OCI-LY1 (cell line): ENCODE measurements around the gene GUCY1B1.

Source experiments
- EZH2 ChIP-seq: fragments of 200-600 bp; sonication (generic), shearing (Covaris generic); IDR thresholded peaks from 2 replicates; pipeline ENCODE4 v1.8.0; 2017; ENCODE audit warnings: borderline replicate concordance, mixed run types, mild to moderate bottlenecking, antibody characterized with exemption, low read length, moderate library complexity, mixed read lengths
- TF ChIP-seq, protein P1 (sequence below): fragments of 200-600 bp; sonication (generic), shearing (Covaris generic); IDR thresholded peaks from 2 replicates; pipeline ENCODE4 v1.5.1; 2017; ENCODE audit warnings: mild to moderate bottlenecking, antibody characterized with exemption, low read length, moderate library complexity, mixed read lengths

DNA sequence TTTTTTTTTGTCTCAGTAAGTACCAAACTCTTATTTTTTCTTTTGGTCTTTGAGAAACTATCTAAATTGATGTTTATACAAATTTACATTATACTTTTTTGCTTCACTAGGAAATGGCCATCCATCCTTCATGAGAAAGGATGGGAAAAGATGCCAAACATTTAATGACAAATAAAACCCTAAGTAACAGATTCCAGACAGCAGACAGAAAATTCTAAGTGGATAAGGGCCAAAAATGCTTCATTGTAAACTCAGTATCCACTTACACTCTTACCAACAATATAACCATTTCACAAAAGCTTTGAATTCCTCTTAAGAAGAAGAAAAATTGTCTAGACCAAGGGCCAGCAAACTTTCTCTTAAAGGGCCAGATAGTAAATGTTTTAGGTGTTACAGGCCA, 3.5 kb downstream of the GUCY1B1 start:
- TF ChIP-seq, protein P1, sequence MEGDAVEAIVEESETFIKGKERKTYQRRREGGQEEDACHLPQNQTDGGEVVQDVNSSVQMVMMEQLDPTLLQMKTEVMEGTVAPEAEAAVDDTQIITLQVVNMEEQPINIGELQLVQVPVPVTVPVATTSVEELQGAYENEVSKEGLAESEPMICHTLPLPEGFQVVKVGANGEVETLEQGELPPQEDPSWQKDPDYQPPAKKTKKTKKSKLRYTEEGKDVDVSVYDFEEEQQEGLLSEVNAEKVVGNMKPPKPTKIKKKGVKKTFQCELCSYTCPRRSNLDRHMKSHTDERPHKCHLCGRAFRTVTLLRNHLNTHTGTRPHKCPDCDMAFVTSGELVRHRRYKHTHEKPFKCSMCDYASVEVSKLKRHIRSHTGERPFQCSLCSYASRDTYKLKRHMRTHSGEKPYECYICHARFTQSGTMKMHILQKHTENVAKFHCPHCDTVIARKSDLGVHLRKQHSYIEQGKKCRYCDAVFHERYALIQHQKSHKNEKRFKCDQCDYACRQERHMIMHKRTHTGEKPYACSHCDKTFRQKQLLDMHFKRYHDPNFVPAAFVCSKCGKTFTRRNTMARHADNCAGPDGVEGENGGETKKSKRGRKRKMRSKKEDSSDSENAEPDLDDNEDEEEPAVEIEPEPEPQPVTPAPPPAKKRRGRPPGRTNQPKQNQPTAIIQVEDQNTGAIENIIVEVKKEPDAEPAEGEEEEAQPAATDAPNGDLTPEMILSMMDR, result no peak
- no peak for TF ChIP-seq EZH2
